GM12891 (cell line): ENCODE results near the gene P2RX4.

ENCODE experiments used
- PAX5 ChIP-seq: IDR thresholded peaks from 2 replicates; pipeline ENCODE4 v1.6.1; 2011; ENCODE audit warnings: low read length, moderate library complexity, mild to moderate bottlenecking; ENCODE audit not compliant: insufficient read depth, severe bottlenecking
- POLR2A ChIP-seq: IDR thresholded peaks from 2 replicates; pipeline ENCODE4 v1.6.1; 2011; ENCODE audit warnings: low read depth, low read length, control low read depth
- POLR2AphosphoS5 ChIP-seq: IDR thresholded peaks from 2 replicates; pipeline ENCODE4 v1.6.1; 2011; ENCODE audit warnings: low read depth, low read length, control low read depth
- POU2F2 ChIP-seq: IDR thresholded peaks from 2 replicates; pipeline ENCODE4 v1.6.1; 2011; ENCODE audit warnings: low read depth, mild to moderate bottlenecking, control low read depth, low read length, moderate library complexity
- SPI1 ChIP-seq: IDR thresholded peaks from 2 replicates; pipeline ENCODE4 v1.6.1; 2011; ENCODE audit warnings: low read depth, low read length, control low read depth
- TAF1 ChIP-seq: IDR thresholded peaks from 2 replicates; pipeline ENCODE4 v1.6.1; 2011; ENCODE audit warnings: low read depth, low read length, control low read depth

- TF ChIP-seq POLR2A (no peak), TAF1 (no peak), POLR2AphosphoS5 (no peak), POU2F2 (no peak), SPI1 (no peak), PAX5 (no peak)
Measured at GRCh38 chr12:121165316-121165715, 44.6 kb upstream of the P2RX4 start.
